GM12878 (cell line): ENCODE measurements around the gene PRKACG. TPM values are rescaled to one million over a fixed set of nuclear protein-coding genes. Genes with fewer than 3 reads are reported as not detected.

Experiments
- ATAC-seq: fragments of 200-7000 bp; cut with Tn5 transposase; 3 replicates; pipeline ENCODE4 v1.9.1; 2020; ENCODE audit warnings: mild to moderate bottlenecking, moderate library complexity
- BruUV-seq: library from RNA; stranded (reverse); fragments of 400-500 nt; replicated peaks from 2 replicates; lab custom pipeline; 2021; lab: Mats Ljungman, UMichigan
- CTCF ChIA-PET: fragments of 300-600 bp; sonication (Branson Sonifier 250); formaldehyde crosslinking; extraction: SDS; loops from one replicate; lab custom pipeline; 2021; ENCODE audit warnings: inconsistent platforms; lab: Yijun Ruan, JAX
- POLR2A ChIA-PET: fragments of 350-600 bp; formaldehyde crosslinking; extraction: SDS; loops from one replicate; lab custom pipeline; 2021; ENCODE audit warnings: inconsistent platforms; lab: Charles Lee
- RAD21 ChIA-PET: fragments of 300-600 bp; sonication (Branson Sonifier 250); formaldehyde crosslinking; loops from one replicate; lab custom pipeline; 2023; ENCODE audit warnings: antibody characterized with exemption; ENCODE audit not compliant: unreplicated experiment; lab: Charles Lee
- SMC1A ChIA-PET: fragments of 300-600 bp; sonication (Branson Sonifier 250); formaldehyde crosslinking; loops from one replicate; lab custom pipeline; 2023; ENCODE audit not compliant: unreplicated experiment, uncharacterized antibody; lab: Charles Lee
- DNase-seq: peaks from one replicate; pipeline ENCODE4 v3.0.0-alpha.2; 2011; ENCODE audit warnings: low read depth, low spot score
- FAIRE-seq: peaks from 3 replicates; lab custom pipeline; 2011; peaks lifted over from hg19 to GRCh38; lab: Jason Lieb, UNC
- H2AFZ ChIP-seq: 2 replicates; pipeline ENCODE4 v1.6.0; 2011; ENCODE audit warnings: low read depth, low read length, control low read depth; ENCODE audit not compliant: control insufficient read depth
- H3K27ac ChIP-seq: 2 replicates; pipeline ENCODE4 v1.5.1; 2011; ENCODE audit warnings: control low read depth; ENCODE audit not compliant: control insufficient read depth, insufficient read depth
- H3K27me3 ChIP-seq, 2 experiments: replicated peaks in 1 of 2; 2 replicates each; pipeline versions ENCODE4 v1.6.0 to v1.6.1; 2011; ENCODE audit warnings: low read length in 1 of 2; ENCODE audit not compliant: control insufficient read depth in 2 of 2, insufficient read depth in 2 of 2
- H3K36me3 ChIP-seq, 2 experiments: 2 replicates each; pipeline ENCODE4 v1.5.1; 2011; ENCODE audit warnings: low read length in 1 of 2; ENCODE audit not compliant: control insufficient read depth in 2 of 2, insufficient read depth in 2 of 2
- H3K4me1 ChIP-seq: 2 replicates; pipeline ENCODE4 v1.6.1; 2011; ENCODE audit warnings: mild to moderate bottlenecking, low read length, moderate library complexity, mixed read lengths; ENCODE audit not compliant: control insufficient read depth, insufficient read depth
- H3K4me2 ChIP-seq: 2 replicates; pipeline ENCODE4 v1.6.0; 2011; ENCODE audit warnings: control low read depth; ENCODE audit not compliant: control insufficient read depth, insufficient read depth
- H3K4me3 ChIP-seq: fragments of 200-600 bp; sonication (generic); 2 replicates; pipeline ENCODE4 v1.5.1; 2016
- H3K79me2 ChIP-seq: 2 replicates; pipeline ENCODE4 v1.6.0; 2011; ENCODE audit warnings: low read length; ENCODE audit not compliant: control insufficient read depth, insufficient read depth
- H3K9ac ChIP-seq: 2 replicates; pipeline ENCODE4 v1.8.0; 2011; ENCODE audit warnings: low read length, control low read depth, mixed read lengths; ENCODE audit not compliant: control insufficient read depth, insufficient read depth
- H3K9me3 ChIP-seq: replicated peaks from 3 replicates; pipeline ENCODE4 v1.5.1; 2011; ENCODE audit warnings: mild to moderate bottlenecking, low read length; ENCODE audit not compliant: control insufficient read depth, insufficient read depth
- H4K20me1 ChIP-seq: 2 replicates; pipeline ENCODE4 v1.6.0; 2011; ENCODE audit not compliant: control insufficient read depth, insufficient read depth
- BRCA1 ChIP-seq: IDR thresholded peaks from 2 replicates; pipeline ENCODE4 v1.6.1; 2011; ENCODE audit warnings: low read depth, low read length, improper control_type of control experiment
- ESRRA ChIP-seq: IDR thresholded peaks from 2 replicates; pipeline ENCODE4 v1.6.1; 2012; ENCODE audit warnings: mild to moderate bottlenecking, low read length, improper control_type of control experiment
- FOXK2 ChIP-seq: fragments of 450-650 bp; IDR thresholded peaks from 2 replicates; pipeline ENCODE4 v1.6.1; 2017; ENCODE audit warnings: mild to moderate bottlenecking, moderate library complexity
- MTA2 ChIP-seq: fragments of 450-650 bp; IDR thresholded peaks from 2 replicates; pipeline ENCODE4 v1.6.1; 2016; ENCODE audit warnings: low read depth, mild to moderate bottlenecking, moderate library complexity
- RAD51 ChIP-seq: fragments of 450-650 bp; IDR thresholded peaks from 2 replicates; pipeline ENCODE4 v1.6.1; 2016; ENCODE audit warnings: moderate library complexity, mild to moderate bottlenecking, inconsistent platforms
- SIX5 ChIP-seq: IDR thresholded peaks from 2 replicates; pipeline ENCODE4 v1.6.1; 2011; ENCODE audit warnings: mild to moderate bottlenecking, low read depth, low read length, moderate library complexity; ENCODE audit not compliant: severe bottlenecking
- YY1 ChIP-seq: IDR thresholded peaks from 2 replicates; pipeline ENCODE4 v1.6.1; 2011; ENCODE audit warnings: low read depth, mild to moderate bottlenecking, low read length
- ZNF217 ChIP-seq: fragments of 450-650 bp; IDR thresholded peaks from 2 replicates; pipeline ENCODE4 v1.6.1; 2017; ENCODE audit warnings: antibody characterized with exemption, mild to moderate bottlenecking
- ZNF24 ChIP-seq: fragments of 450-650 bp; IDR thresholded peaks from 2 replicates; pipeline ENCODE4 v1.6.1; 2017; ENCODE audit warnings: antibody characterized with exemption, mild to moderate bottlenecking
- WGBS: methylation state at CpG from one replicate; pipeline ENCODE4 v1.1.6; 2016; ENCODE audit warnings: low lambda C conversion rate; ENCODE audit not compliant: insufficient replicate concordance, insufficient coverage; ENCODE audit errors: missing lambda C conversion rate; 5-methylcytosine and 5-hydroxymethylcytosine counted together
- in situ Hi-C: fragments of 300-500 bp; cut with MboI; formaldehyde crosslinking; loops from 9 replicates; pipeline ENCODE4 v1.14.3; 2018; ENCODE audit warnings: mixed read lengths
- intact Hi-C: fragments of 100-400 bp; cut with micrococcal nuclease; formaldehyde crosslinking; loops from one replicate; pipeline ENCODE4 v1.14.2; 2022; ENCODE audit not compliant: unreplicated experiment
- polyA plus RNA-seq, 11 experiments: library from polyadenylated mRNA; depleted of rRNA in 4 of 11; unstranded in 6 of 11; stranded (reverse) in 5 of 11; fragments of >200 nt; fragmentation: Nextera tagmentation in 4 of 11; fragmentation: Illumina TruSeq in 1 of 11; extraction: Ambion mirVana in 4 of 11; extraction: Trizol in 1 of 11; gene quantifications; 1 replicate in 1 of 11; 2 replicates in 10 of 11; pipeline versions ENCODE4 v1.2.1 to v1.2.3, GENCODE V29; 2011 to 2016; ENCODE audit warnings: inconsistent platforms in 2 of 11, missing spikeins in 2 of 11, low read depth in 1 of 11
- total RNA-seq, 4 experiments: library from RNA; depleted of rRNA in 3 of 4; stranded (reverse); fragments of >200 nt in 3 of 4; fragmentation: Illumina TruSeq in 1 of 4; extraction: Trizol in 1 of 4; gene quantifications; 2 replicates each; pipeline versions ENCODE4 v1.2.1 to v1.2.3, GENCODE V29; 2013 to 2021
- TF ChIP-seq, protein P1 (sequence below): fragments of 150-350 bp; IDR thresholded peaks from 2 replicates; pipeline ENCODE4 v1.6.1; 2016; ENCODE audit warnings: low read depth, low read length
- TF ChIP-seq, protein P2 (sequence below): IDR thresholded peaks from 2 replicates; pipeline ENCODE4 v1.6.1; 2011; ENCODE audit warnings: mild to moderate bottlenecking, low read depth, low read length, moderate library complexity; ENCODE audit not compliant: insufficient replicate concordance
- TF ChIP-seq, protein P3 (sequence below), 3 experiments: IDR thresholded peaks in 2 of 3; conservative IDR thresholded peaks in 1 of 3; 2 replicates each; pipeline ENCODE4 v1.5.1; 2011; ENCODE audit warnings: low read depth in 3 of 3, low read length in 3 of 3, mild to moderate bottlenecking in 3 of 3, control low read depth in 2 of 3, moderate library complexity in 2 of 3, inconsistent platforms in 1 of 3, mixed read lengths in 1 of 3; ENCODE audit not compliant: control insufficient read depth in 2 of 3, insufficient read depth in 1 of 3; ENCODE audit errors: extremely low read depth in 1 of 3

The PRKACG gene
- total and polyA plus RNA-seq, 10 of the 15 experiments (the other 5 are each of a cell fraction or from before 2014, with no cell fraction given) = not detected

DNA sequence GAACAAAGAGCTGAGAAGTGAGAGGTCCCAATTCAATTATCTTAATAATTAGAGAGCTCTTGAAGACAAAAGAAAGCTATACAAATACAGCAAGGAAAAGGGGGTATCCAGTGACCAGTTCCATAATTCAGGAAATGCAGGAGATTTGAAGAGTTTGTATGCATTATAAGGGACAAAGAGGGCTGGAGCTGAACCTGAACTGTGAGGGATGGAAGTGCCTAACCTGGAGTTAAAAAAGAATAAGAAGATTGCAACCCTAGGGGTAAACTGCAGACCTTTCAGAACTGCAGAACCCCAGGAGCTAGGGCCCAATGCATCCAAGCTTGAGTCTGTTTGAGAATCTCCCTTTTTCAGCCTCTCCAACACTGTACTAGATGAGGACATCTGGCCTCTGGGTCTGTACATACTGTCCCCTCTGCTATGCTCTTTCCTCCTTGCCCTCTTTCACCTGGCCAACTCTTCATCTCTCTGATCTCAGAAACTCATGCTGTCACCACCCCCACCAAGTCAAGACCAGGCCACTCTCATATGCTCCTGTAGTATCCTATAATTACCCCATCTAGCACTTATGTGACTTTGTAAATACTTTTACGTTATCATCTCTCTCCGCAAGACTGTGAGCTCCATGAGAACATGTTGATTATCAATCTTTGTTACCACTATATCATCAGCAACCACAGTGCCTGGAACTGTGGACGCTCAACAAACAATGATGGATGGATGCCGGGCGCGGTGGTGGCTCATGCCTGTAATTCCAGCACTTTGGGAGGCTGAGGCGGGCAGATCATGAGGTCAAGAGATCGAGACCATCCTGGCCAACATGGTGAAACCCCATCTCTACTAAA lies 6.6 kb upstream of the PRKACG start:
- no peak overlapping the region for H3K4me3 ChIP-seq

More for the DNA sequence above, 6.6 kb upstream of the PRKACG start:
- Histone ChIP-seq H4K20me1 (no peaks in the 10 kb centered on the region), H3K79me2 (no peaks in the 10 kb centered on the region), H3K9ac (no peak overlapping the region), H3K27me3 (no peaks in the 10 kb centered on the region), H2AFZ (no peak overlapping the region), H3K4me1 (no peaks in the 10 kb centered on the region), H3K27ac (no peak overlapping the region), H3K36me3 (no peaks in the 10 kb centered on the region), H3K9me3 (no peaks in the 10 kb centered on the region), H3K4me2 (no peak overlapping the region)
- WGBS = 75% methylated on average over 8 of the region's 8 CpGs
- no TSS peak for BruUV-seq
- in situ Hi-C loops = no loop called here
- no peak for ATAC-seq
- TF ChIP-seq, protein P1, sequence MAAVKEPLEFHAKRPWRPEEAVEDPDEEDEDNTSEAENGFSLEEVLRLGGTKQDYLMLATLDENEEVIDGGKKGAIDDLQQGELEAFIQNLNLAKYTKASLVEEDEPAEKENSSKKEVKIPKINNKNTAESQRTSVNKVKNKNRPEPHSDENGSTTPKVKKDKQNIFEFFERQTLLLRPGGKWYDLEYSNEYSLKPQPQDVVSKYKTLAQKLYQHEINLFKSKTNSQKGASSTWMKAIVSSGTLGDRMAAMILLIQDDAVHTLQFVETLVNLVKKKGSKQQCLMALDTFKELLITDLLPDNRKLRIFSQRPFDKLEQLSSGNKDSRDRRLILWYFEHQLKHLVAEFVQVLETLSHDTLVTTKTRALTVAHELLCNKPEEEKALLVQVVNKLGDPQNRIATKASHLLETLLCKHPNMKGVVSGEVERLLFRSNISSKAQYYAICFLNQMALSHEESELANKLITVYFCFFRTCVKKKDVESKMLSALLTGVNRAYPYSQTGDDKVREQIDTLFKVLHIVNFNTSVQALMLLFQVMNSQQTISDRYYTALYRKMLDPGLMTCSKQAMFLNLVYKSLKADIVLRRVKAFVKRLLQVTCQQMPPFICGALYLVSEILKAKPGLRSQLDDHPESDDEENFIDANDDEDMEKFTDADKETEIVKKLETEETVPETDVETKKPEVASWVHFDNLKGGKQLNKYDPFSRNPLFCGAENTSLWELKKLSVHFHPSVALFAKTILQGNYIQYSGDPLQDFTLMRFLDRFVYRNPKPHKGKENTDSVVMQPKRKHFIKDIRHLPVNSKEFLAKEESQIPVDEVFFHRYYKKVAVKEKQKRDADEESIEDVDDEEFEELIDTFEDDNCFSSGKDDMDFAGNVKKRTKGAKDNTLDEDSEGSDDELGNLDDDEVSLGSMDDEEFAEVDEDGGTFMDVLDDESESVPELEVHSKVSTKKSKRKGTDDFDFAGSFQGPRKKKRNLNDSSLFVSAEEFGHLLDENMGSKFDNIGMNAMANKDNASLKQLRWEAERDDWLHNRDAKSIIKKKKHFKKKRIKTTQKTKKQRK = no peak
- TF ChIP-seq ZNF217 (no peak), ESRRA (no peak), YY1 (no peak), SIX5 (no peak), ZNF24 (no peak), RAD51 (no peak), MTA2 (no peak), BRCA1 (no peak), FOXK2 (no peak)
- TF ChIP-seq, protein P2, sequence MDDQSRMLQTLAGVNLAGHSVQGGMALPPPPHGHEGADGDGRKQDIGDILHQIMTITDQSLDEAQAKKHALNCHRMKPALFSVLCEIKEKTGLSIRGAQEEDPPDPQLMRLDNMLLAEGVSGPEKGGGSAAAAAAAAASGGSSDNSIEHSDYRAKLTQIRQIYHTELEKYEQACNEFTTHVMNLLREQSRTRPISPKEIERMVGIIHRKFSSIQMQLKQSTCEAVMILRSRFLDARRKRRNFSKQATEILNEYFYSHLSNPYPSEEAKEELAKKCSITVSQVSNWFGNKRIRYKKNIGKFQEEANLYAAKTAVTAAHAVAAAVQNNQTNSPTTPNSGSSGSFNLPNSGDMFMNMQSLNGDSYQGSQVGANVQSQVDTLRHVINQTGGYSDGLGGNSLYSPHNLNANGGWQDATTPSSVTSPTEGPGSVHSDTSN = no peak
- TF ChIP-seq, protein P3, sequence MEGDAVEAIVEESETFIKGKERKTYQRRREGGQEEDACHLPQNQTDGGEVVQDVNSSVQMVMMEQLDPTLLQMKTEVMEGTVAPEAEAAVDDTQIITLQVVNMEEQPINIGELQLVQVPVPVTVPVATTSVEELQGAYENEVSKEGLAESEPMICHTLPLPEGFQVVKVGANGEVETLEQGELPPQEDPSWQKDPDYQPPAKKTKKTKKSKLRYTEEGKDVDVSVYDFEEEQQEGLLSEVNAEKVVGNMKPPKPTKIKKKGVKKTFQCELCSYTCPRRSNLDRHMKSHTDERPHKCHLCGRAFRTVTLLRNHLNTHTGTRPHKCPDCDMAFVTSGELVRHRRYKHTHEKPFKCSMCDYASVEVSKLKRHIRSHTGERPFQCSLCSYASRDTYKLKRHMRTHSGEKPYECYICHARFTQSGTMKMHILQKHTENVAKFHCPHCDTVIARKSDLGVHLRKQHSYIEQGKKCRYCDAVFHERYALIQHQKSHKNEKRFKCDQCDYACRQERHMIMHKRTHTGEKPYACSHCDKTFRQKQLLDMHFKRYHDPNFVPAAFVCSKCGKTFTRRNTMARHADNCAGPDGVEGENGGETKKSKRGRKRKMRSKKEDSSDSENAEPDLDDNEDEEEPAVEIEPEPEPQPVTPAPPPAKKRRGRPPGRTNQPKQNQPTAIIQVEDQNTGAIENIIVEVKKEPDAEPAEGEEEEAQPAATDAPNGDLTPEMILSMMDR (IDR thresholded peaks at IDR 0.05 in 2 of 3, conservative IDR thresholded peaks at IDR 0.05 in 1 of 3; ENCODE audit: control insufficient read depth in 2 of 3, extremely low read depth in 1 of 3, insufficient read depth in 1 of 3, low read depth in 3 of 3, low read length in 3 of 3) = no peak
- ChIA-PET POLR2A (no interaction called here), CTCF (interaction anchor here (1.2 to 3.0 kb wide), 3 partner anchors 15 to 437 kb away, joined by 4 to 10 read pairs (median 4); partner anchors contain the start of gene FXN), RAD21 (interaction anchor here (1.2 kb wide), 1 partner anchor 40 kb away, joined by 3 read pairs; no protein-coding TSS in a partner anchor), SMC1A (interaction anchor here (1.1 kb wide), 1 partner anchor 56 kb away, joined by 3 read pairs; no protein-coding TSS in a partner anchor)
- FAIRE-seq = no peak
- intact Hi-C loops = no loop called here
- DNase-seq = no peak
